ENCODE data around the gene SLC46A1.

Gene SLC46A1

DNA sequence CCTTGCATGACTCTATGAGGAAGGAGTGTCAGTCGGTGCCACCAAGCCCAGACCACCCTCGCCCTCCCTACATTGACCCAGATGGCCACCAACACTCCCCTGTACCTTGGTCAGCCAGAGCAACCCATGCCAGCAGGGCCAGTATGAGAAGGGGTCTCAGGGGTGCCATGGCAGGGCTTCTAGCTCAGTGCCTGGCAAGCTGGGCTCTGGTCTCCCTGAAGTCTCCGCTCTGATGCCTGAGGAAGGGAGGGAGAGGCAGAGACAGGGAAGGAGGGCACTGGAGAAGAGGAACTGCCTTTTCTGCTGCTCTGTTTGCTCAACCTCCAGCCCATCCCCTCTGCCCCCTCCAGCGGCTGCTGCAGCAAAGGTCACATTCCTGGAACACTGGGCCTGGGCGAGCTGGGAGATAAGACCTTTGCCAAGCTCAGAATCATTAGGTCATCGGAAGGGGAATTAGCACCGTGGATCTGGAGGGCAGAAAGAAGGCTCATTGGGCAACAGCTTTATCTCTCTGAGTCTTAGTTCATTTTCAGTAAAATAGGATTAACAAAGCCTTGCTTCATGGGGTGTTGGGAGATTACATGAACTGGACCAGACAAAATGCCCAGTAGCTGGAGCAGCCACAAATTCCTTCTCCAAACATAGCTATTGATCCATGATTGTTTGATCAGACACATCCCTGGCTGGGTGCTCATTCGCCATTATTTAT is 35.8 kb downstream of the SLC46A1 start, which contains the start of gene VTN:
Gene VTN, minus strand, starts transcription at position 273 of the 709 bp plus-strand sequence. Its CDS starts 104 bp downstream, at position 169.
- DNase-seq (ENCODE audit: extremely low spot score), result no peak
- POLR2A ChIA-PET, result interaction anchor here (0.9 to 6.4 kb wide), 4 partner anchors 13 to 37 kb away, joined by 3 to 64 read pairs (median 10); partner anchors contain the start of genes IFT20, POLDIP2 and TNFAIP1
- no peak for TF ChIP-seq FOXA1 (IDR thresholded peaks at IDR 0.05)
- no peak for TF ChIP-seq ZNF384 (IDR thresholded peaks at IDR 0.05)
- no peak for TF ChIP-seq SUZ12 (IDR thresholded peaks at IDR 0.05)
- TF ChIP-seq HDGF (IDR thresholded peaks at IDR 0.05; ENCODE audit: borderline replicate concordance), result no peak
- no peak for TF ChIP-seq NFRKB (IDR thresholded peaks at IDR 0.05)
- TF ChIP-seq L3MBTL2 (conservative IDR thresholded peaks at IDR 0.05), result no peak
- no peak for TF ChIP-seq ELF4 (IDR thresholded peaks at IDR 0.05)
- TF ChIP-seq FOXM1 (IDR thresholded peaks at IDR 0.05; ENCODE audit: borderline replicate concordance), result no peak
- CTCF ChIA-PET, result interaction anchor here (0.6 to 2.3 kb wide), 2 partner anchors 47 to 104 kb away, joined by 4 to 14 read pairs; no protein-coding TSS in a partner anchor

- ChIA-PET CTCF (interaction anchor here (2.3 kb wide), 1 partner anchor 47 kb away, joined by 14 read pairs; no protein-coding TSS in a partner anchor), POLR2A (interaction anchor here (1.4 to 6.4 kb wide), 3 partner anchors 12 to 34 kb away, joined by 3 to 64 read pairs (median 17); partner anchors contain the start of genes IFT20, POLDIP2 and TNFAIP1)
- DNase-seq (ENCODE audit: extremely low spot score), result no peak
- no peak for TF ChIP-seq TARDBP (IDR thresholded peaks at IDR 0.05)
- no peak for TF ChIP-seq SUZ12 (IDR thresholded peaks at IDR 0.05)
- TF ChIP-seq FOXM1 (IDR thresholded peaks at IDR 0.05; ENCODE audit: borderline replicate concordance), result no peak
- no peak for TF ChIP-seq ZNF384 (IDR thresholded peaks at IDR 0.05)
- no peak for TF ChIP-seq FOXK2 (IDR thresholded peaks at IDR 0.05)
- no peak for TF ChIP-seq ARNT (IDR thresholded peaks at IDR 0.05)
- no peak for TF ChIP-seq FOXA1 (IDR thresholded peaks at IDR 0.05)
- no peak for TF ChIP-seq BHLHE40 (IDR thresholded peaks at IDR 0.05; ENCODE audit: borderline replicate concordance)
- TF ChIP-seq NFRKB (IDR thresholded peaks at IDR 0.05), result no peak
- no peak for TF ChIP-seq LEF1 (IDR thresholded peaks at IDR 0.05; ENCODE audit: borderline replicate concordance)
- no peak for TF ChIP-seq SP1 (IDR thresholded peaks at IDR 0.05)
- no peak for TF ChIP-seq CTBP1 (IDR thresholded peaks at IDR 0.05; ENCODE audit: borderline replicate concordance)
- no peak for TF ChIP-seq ELF4 (IDR thresholded peaks at IDR 0.05)
- TF ChIP-seq, protein P1, sequence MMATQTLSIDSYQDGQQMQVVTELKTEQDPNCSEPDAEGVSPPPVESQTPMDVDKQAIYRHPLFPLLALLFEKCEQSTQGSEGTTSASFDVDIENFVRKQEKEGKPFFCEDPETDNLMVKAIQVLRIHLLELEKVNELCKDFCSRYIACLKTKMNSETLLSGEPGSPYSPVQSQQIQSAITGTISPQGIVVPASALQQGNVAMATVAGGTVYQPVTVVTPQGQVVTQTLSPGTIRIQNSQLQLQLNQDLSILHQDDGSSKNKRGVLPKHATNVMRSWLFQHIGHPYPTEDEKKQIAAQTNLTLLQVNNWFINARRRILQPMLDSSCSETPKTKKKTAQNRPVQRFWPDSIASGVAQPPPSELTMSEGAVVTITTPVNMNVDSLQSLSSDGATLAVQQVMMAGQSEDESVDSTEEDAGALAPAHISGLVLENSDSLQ (IDR thresholded peaks at IDR 0.05), result no peak
- no peak for TF ChIP-seq HDGF (IDR thresholded peaks at IDR 0.05; ENCODE audit: borderline replicate concordance)
- TF ChIP-seq L3MBTL2 (conservative IDR thresholded peaks at IDR 0.05), result no peak
Observed at GRCh38 chr17:28369684-28370034, 36.4 kb downstream of the SLC46A1 start.

DNA sequence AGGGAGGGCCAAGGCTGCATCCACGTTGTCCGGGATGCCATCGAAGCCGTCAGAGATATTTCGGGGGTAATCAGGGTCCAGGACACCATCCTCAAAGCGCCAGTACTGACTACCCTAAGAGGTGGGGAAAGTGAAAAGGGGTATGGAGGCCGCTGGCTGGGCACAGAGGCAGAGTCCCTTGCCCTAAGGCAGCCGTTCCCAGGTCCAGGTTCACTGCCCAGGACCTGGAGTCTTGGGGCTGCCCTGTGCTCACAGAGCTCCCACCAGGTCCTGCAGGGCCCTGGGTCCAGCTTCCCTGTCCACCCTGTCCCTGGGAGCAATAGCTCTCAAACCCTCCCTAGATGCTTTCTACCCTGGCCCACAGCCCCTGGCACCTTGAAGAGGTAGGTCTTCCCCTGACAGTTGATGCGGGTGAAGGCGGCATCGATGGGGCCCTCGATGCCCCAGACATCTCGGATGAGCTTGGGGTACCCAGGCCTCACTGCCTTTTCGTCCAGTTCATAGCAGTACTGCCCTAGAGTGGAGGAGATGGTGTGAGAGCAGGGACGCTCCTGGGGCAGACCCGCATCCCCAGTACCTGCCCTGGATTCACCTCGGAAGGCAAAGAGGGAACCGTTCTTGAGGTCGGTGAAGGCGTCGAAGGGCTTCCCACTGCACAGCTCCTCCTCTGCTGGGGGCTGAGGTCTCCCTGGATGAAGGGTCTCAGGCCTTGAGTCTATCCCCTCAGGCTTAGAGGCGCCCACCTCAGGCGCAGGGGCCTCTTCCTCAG is 36.9 kb downstream of the SLC46A1 start:
- TF ChIP-seq FOXA1 (IDR thresholded peaks at IDR 0.05), result no peak
- TF ChIP-seq, protein P1 (IDR thresholded peaks at IDR 0.05), result no peak
- no peak for TF ChIP-seq HDGF (IDR thresholded peaks at IDR 0.05; ENCODE audit: borderline replicate concordance)
- TF ChIP-seq BHLHE40 (IDR thresholded peaks at IDR 0.05; ENCODE audit: borderline replicate concordance), result no peak
- no peak for TF ChIP-seq FOXK2 (IDR thresholded peaks at IDR 0.05)
- no peak for TF ChIP-seq ZNF384 (IDR thresholded peaks at IDR 0.05)
- no peak for TF ChIP-seq L3MBTL2 (conservative IDR thresholded peaks at IDR 0.05)
- TF ChIP-seq ARNT (IDR thresholded peaks at IDR 0.05), result no peak
- TF ChIP-seq NFRKB (IDR thresholded peaks at IDR 0.05), result no peak
- TF ChIP-seq TARDBP (IDR thresholded peaks at IDR 0.05), result no peak
- TF ChIP-seq SP1 (IDR thresholded peaks at IDR 0.05), result no peak
- TF ChIP-seq FOXM1 (IDR thresholded peaks at IDR 0.05; ENCODE audit: borderline replicate concordance), result no peak
- DNase-seq (ENCODE audit: extremely low spot score), result no peak
- CTCF ChIA-PET, result interaction anchor here (0.6 to 2.3 kb wide), 2 partner anchors 48 to 483 kb away, joined by 4 to 14 read pairs; no protein-coding TSS in a partner anchor
- POLR2A ChIA-PET, result interaction anchor here (1.1 to 6.4 kb wide), 3 partner anchors 12 to 34 kb away, joined by 4 to 64 read pairs (median 17); partner anchors contain the start of genes IFT20, POLDIP2 and TNFAIP1

DNA sequence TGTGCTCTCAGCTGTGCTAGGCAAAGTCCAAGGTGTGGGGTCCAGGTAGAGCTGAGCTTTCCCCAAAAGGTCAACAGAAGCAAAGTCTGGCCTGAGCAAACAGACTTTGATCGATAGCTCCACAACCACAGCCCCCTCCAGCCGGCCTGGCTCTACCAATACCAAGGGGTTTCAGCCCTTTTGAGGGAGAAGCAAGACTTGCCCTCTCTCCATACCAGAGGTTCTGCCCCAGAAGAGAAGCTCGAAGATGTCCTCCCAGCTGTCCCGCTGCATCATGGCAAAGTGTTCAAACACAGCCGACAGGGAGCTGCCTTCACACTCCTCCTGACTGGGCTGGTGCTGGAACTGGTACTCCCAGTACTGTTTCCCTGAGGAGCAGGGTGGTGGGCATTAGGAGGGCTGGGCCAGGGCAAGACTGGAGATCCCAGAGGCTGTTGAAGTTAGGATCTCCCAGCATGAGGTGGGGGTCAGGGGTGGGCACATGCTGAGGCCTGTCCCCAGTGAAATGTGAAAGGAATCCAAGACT is 37.6 kb downstream of the SLC46A1 start:
- DNase-seq (ENCODE audit: extremely low spot score), result no peak
- POLR2A ChIA-PET, result interaction anchor here (1.0 to 6.4 kb wide), 3 partner anchors 11 to 37 kb away, joined by 3 to 64 read pairs (median 4); partner anchors contain the start of genes POLDIP2 and TNFAIP1
- CTCF ChIA-PET, result no interaction called here
- TF ChIP-seq FOXK2 (IDR thresholded peaks at IDR 0.05), result no peak

DNA sequence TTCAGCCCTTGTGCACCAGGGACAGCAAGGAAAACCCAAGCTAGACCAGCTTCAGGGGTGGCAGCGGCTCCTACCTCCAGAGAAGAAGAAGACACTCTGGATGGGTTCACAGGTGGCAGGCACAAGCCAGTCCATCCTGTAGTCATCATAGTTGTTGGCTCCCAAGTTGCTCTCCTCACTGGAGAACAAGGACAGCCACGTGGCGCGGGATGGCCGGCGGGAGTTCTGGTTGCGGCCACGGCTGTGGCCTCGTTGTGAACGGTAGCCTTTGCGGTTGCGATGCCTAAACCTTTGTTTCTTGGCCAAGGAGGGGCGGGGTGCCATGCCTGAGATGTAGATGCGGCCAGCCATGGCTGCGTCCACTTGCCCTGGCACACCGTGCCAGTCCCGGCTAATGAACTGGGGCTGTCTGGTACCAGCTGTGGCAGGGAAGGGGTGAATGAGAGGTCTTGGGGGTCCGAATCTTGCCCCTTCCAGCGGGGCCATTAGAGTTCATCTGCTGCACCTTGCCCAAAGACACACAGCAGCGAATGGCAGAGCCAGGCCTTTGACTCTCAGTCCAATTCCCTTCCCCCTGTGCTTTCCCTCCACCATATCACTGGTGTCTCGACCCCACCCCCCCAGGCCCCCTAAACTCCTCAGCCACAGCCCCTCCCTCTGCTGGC is 38.2 kb downstream of the SLC46A1 start:
- ChIA-PET POLR2A (interaction anchor here (1.0 to 6.4 kb wide), 3 partner anchors 10 to 38 kb away, joined by 3 to 64 read pairs (median 4); partner anchors contain the start of genes POLDIP2 and TNFAIP1), CTCF (interaction anchor here (1.8 kb wide), 1 partner anchor 10 kb away, joined by 6 read pairs; the partner anchor contains the start of gene POLDIP2)
- DNase-seq (ENCODE audit: extremely low spot score), result no peak
- TF ChIP-seq ARNT (IDR thresholded peaks at IDR 0.05) (no peak), HDGF (IDR thresholded peaks at IDR 0.05; ENCODE audit: borderline replicate concordance) (no peak), L3MBTL2 (conservative IDR thresholded peaks at IDR 0.05) (no peak), NFRKB (IDR thresholded peaks at IDR 0.05) (no peak), FOXK2 (IDR thresholded peaks at IDR 0.05) (no peak), BHLHE40 (IDR thresholded peaks at IDR 0.05; ENCODE audit: borderline replicate concordance) (no peak)
- TF ChIP-seq, protein P1 (IDR thresholded peaks at IDR 0.05), result no peak

All from HEK293T (cell line).